GM23338 (cell line): ENCODE measurements around the gene KCNIP3. TPM values are rescaled to one million over a fixed set of nuclear protein-coding genes. Genes with fewer than 3 reads are reported as not detected.

Experiments used
- ATAC-seq: fragments of 200-7000 bp; cut with Tn5 transposase; 3 replicates; pipeline ENCODE4 v1.9.1; 2020
- DNase-seq: peaks from one replicate; pipeline ENCODE4 v3.0.0-alpha.2; 2015; ENCODE audit warnings: low spot score
- H2AFZ ChIP-seq: fragments of 200-600 bp; sonication (generic); 2 replicates; pipeline ENCODE4 v1.8.0; 2016; ENCODE audit warnings: antibody characterized with exemption, mild to moderate bottlenecking, moderate library complexity
- H3F3A ChIP-seq: fragments of 200-600 bp; sonication (generic); replicated peaks from 2 replicates; pipeline ENCODE4 v1.8.0; 2017; ENCODE audit warnings: antibody characterized with exemption, mixed run types, low read depth
- H3K27ac ChIP-seq: fragments of 200-600 bp; sonication (generic); 2 replicates; pipeline ENCODE4 v1.6.1; 2016; ENCODE audit warnings: low read depth
- H3K27me3 ChIP-seq: fragments of 200-600 bp; sonication (generic); 2 replicates; pipeline ENCODE4 v1.8.0; 2016; ENCODE audit warnings: mild to moderate bottlenecking, mixed run types, moderate library complexity; ENCODE audit not compliant: insufficient read depth
- H3K36me3 ChIP-seq: fragments of 200-600 bp; sonication (generic); 2 replicates; pipeline ENCODE4 v1.8.0; 2016; ENCODE audit warnings: mild to moderate bottlenecking; ENCODE audit not compliant: insufficient read depth
- H3K4me1 ChIP-seq: fragments of 200-600 bp; sonication (generic); 2 replicates; pipeline ENCODE4 v1.8.0; 2016; ENCODE audit warnings: mild to moderate bottlenecking, moderate library complexity; ENCODE audit not compliant: insufficient read depth
- H3K4me2 ChIP-seq: fragments of 200-600 bp; sonication (generic); 2 replicates; pipeline ENCODE4 v1.7.1; 2017; ENCODE audit warnings: mixed run types
- H3K4me3 ChIP-seq: fragments of 200-600 bp; sonication (generic); 2 replicates; pipeline ENCODE4 v1.6.1; 2016; ENCODE audit warnings: mixed run types
- H3K79me2 ChIP-seq: fragments of 200-600 bp; sonication (generic); replicated peaks from 2 replicates; pipeline ENCODE4 v1.8.0; 2017; ENCODE audit warnings: mild to moderate bottlenecking; ENCODE audit not compliant: insufficient read depth
- H3K9me2 ChIP-seq: fragments of 200-600 bp; sonication (generic); 2 replicates; pipeline ENCODE4 v1.8.0; 2017; ENCODE audit not compliant: insufficient read depth
- H4K20me1 ChIP-seq: fragments of 200-600 bp; sonication (generic); replicated peaks from 2 replicates; pipeline ENCODE4 v1.8.0; 2017; ENCODE audit warnings: mild to moderate bottlenecking; ENCODE audit not compliant: insufficient read depth
- H3K27ac Mint-ChIP-seq: 2 replicates; pipeline ENCODE4 v1.8.0; 2020; ENCODE audit warnings: inconsistent platforms, mild to moderate bottlenecking, moderate library complexity, mixed read lengths
- H3K27me3 Mint-ChIP-seq: 3 replicates; pipeline ENCODE4 v1.8.0; 2022; ENCODE audit warnings: low read depth, mild to moderate bottlenecking, moderate library complexity, mixed read lengths, inconsistent platforms; ENCODE audit not compliant: insufficient read depth, poor library complexity
- H3K36me3 Mint-ChIP-seq: 3 replicates; pipeline ENCODE4 v1.8.0; 2021; ENCODE audit warnings: low read depth, mild to moderate bottlenecking, inconsistent platforms, moderate library complexity, mixed read lengths
- H3K4me1 Mint-ChIP-seq: 3 replicates; pipeline ENCODE4 v1.8.0; 2020; ENCODE audit warnings: mild to moderate bottlenecking, inconsistent platforms, mixed read lengths
- H3K4me3 Mint-ChIP-seq: 3 replicates; pipeline ENCODE4 v1.8.0; 2021; ENCODE audit warnings: moderate library complexity, mild to moderate bottlenecking, inconsistent platforms, mixed read lengths
- H3K9me3 Mint-ChIP-seq: 3 replicates; pipeline ENCODE4 v1.8.0; 2020; ENCODE audit warnings: moderate library complexity, mild to moderate bottlenecking, inconsistent platforms, mixed read lengths
- CREB1 ChIP-seq: fragments of 250-450 bp; sonication (Bioruptor Pico); IDR thresholded peaks from 2 replicates; pipeline ENCODE4 v1.5.0; 2020; ENCODE audit warnings: low read depth, mild to moderate bottlenecking, moderate library complexity
- EZH2 ChIP-seq: fragments of 200-600 bp; sonication (generic); IDR thresholded peaks from one replicate; pipeline ENCODE4 v1.8.0; 2017; ENCODE audit warnings: antibody characterized with exemption, mild to moderate bottlenecking, low read depth; ENCODE audit not compliant: unreplicated experiment
- EZH2phosphoT487 ChIP-seq: fragments of 200-600 bp; sonication (generic); IDR thresholded peaks from one replicate; pipeline ENCODE4 v1.8.1; 2018; ENCODE audit warnings: antibody characterized with exemption; ENCODE audit not compliant: unreplicated experiment
- JUNB ChIP-seq: IDR thresholded peaks from one replicate; pipeline ENCODE4 v1.6.1; 2016; ENCODE audit warnings: antibody characterized with exemption; ENCODE audit not compliant: unreplicated experiment
- NANOG ChIP-seq: IDR thresholded peaks from 2 replicates; pipeline ENCODE4 v1.6.1; 2016; ENCODE audit warnings: antibody characterized with exemption, borderline replicate concordance
- POLR2AphosphoS5 ChIP-seq: IDR thresholded peaks from 2 replicates; pipeline ENCODE4 v1.6.1; 2016; ENCODE audit warnings: antibody characterized with exemption, low read depth
- STAT1 ChIP-seq: IDR thresholded peaks from one replicate; pipeline ENCODE4 v1.6.1; 2016; ENCODE audit warnings: antibody characterized with exemption; ENCODE audit not compliant: unreplicated experiment
- ZNF114 ChIP-seq: fragments of 250-450 bp; sonication (Bioruptor Pico); IDR thresholded peaks from 2 replicates; pipeline ENCODE4 v1.5.0; 2020; ENCODE audit warnings: mild to moderate bottlenecking, moderate library complexity
- ZNF331 ChIP-seq: fragments of 250-450 bp; sonication (Bioruptor Pico); IDR thresholded peaks from 2 replicates; pipeline ENCODE4 v1.5.0; 2020; ENCODE audit warnings: low read depth, mild to moderate bottlenecking, moderate library complexity
- polyA plus RNA-seq: library from polyadenylated mRNA; unstranded; fragments of >200 nt; fragmentation: Nextera tagmentation; extraction: Ambion mirVana; gene quantifications from 2 replicates; pipeline ENCODE4 v1.2.1, GENCODE V29; 2016
- total RNA-seq: library from RNA; depleted of rRNA; stranded (reverse); fragments of >200 nt; shearing (Covaris generic); gene quantifications from 2 replicates; pipeline ENCODE4 v1.2.3, GENCODE V29; 2014
- TF ChIP-seq, protein P1 (sequence below), 2 experiments: fragments of 200-600 bp in 1 of 2; sonication (generic) in 1 of 2; conservative IDR thresholded peaks; 2 replicates each; pipeline versions ENCODE4 v1.5.1 to v1.6.1; 2016 to 2017; ENCODE audit warnings: antibody characterized with exemption in 2 of 2, low read depth in 2 of 2, mild to moderate bottlenecking in 2 of 2, moderate library complexity in 1 of 2
- TF ChIP-seq, protein P2 (sequence below): fragments of 250-450 bp; sonication (Bioruptor Pico); IDR thresholded peaks from 2 replicates; pipeline ENCODE4 v1.5.0; 2020; ENCODE audit warnings: mild to moderate bottlenecking, moderate library complexity
- TF ChIP-seq, protein P3 (sequence below): IDR thresholded peaks from one replicate; pipeline ENCODE4 v1.6.1; 2018; ENCODE audit warnings: antibody characterized with exemption; ENCODE audit not compliant: unreplicated experiment
- TF ChIP-seq, protein P4 (sequence below): IDR thresholded peaks from 2 replicates; pipeline ENCODE4 v1.6.1; 2016; ENCODE audit warnings: antibody characterized with exemption

KCNIP3 gene
- total and polyA plus RNA-seq, 2 experiments from 2014 or later = 0.32 to 0.83 TPM

DNA sequence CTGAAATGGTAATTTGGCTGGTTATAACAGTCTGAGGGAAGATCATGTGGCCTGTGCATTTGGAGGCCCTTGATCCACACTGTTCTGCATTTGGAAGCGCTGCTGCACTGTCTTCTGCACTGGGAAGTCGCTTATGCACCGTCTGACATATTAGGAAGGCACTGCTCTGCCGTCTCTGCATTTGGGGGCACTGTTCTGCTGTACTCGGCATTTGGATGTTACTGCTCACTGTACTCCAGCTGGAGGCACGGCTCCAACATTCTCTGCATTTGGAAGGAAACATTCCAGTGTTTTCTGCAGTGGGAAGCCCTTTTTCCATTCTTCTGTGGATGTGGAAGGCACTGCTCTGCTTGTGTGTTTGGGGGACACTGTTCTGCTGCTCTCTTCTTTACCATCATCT, 32.5 kb upstream of the KCNIP3 start:
- no peaks in the 10 kb centered on the region for H3K4me1 ChIP-seq
- Mint-ChIP-seq H3K36me3 (peaks cover 3% of the 10 kb centered on the region; the same call in 2 of the 3 replicates), H3K4me1 (peaks cover 7% of the 10 kb centered on the region; the same call in 2 of the 3 replicates), H3K27ac (no peak overlapping the region), H3K4me3 (no peak overlapping the region), H3K27me3 (peaks cover 18% of the 10 kb centered on the region), H3K9me3 (peaks cover 5% of the 10 kb centered on the region; the same call in 2 of the 3 replicates)
- H3K27ac ChIP-seq = no peak overlapping the region
- no peaks in the 10 kb centered on the region; the same call in 1 of the 2 replicates for H3K9me2 ChIP-seq
- H3F3A ChIP-seq = no peaks in the 10 kb centered on the region
- no peak overlapping the region for H2AFZ ChIP-seq
- H3K4me3 ChIP-seq = no peak overlapping the region
- H3K36me3 ChIP-seq = no peaks in the 10 kb centered on the region
- H4K20me1 ChIP-seq = no peaks in the 10 kb centered on the region
- H3K4me2 ChIP-seq = no peak overlapping the region
- DNase-seq (no peak), ATAC-seq (no peak)
- no peaks in the 10 kb centered on the region for H3K27me3 ChIP-seq
- no peak for TF ChIP-seq EZH2
- no peak for TF ChIP-seq CREB1 (CRISPR knock-in tag)
- TF ChIP-seq, protein P1, sequence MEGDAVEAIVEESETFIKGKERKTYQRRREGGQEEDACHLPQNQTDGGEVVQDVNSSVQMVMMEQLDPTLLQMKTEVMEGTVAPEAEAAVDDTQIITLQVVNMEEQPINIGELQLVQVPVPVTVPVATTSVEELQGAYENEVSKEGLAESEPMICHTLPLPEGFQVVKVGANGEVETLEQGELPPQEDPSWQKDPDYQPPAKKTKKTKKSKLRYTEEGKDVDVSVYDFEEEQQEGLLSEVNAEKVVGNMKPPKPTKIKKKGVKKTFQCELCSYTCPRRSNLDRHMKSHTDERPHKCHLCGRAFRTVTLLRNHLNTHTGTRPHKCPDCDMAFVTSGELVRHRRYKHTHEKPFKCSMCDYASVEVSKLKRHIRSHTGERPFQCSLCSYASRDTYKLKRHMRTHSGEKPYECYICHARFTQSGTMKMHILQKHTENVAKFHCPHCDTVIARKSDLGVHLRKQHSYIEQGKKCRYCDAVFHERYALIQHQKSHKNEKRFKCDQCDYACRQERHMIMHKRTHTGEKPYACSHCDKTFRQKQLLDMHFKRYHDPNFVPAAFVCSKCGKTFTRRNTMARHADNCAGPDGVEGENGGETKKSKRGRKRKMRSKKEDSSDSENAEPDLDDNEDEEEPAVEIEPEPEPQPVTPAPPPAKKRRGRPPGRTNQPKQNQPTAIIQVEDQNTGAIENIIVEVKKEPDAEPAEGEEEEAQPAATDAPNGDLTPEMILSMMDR (conservative IDR thresholded peaks at IDR 0.05; ENCODE audit: low read depth in 2 of 2) = no peak
- TF ChIP-seq POLR2AphosphoS5 = no peak
- TF ChIP-seq, protein P2, sequence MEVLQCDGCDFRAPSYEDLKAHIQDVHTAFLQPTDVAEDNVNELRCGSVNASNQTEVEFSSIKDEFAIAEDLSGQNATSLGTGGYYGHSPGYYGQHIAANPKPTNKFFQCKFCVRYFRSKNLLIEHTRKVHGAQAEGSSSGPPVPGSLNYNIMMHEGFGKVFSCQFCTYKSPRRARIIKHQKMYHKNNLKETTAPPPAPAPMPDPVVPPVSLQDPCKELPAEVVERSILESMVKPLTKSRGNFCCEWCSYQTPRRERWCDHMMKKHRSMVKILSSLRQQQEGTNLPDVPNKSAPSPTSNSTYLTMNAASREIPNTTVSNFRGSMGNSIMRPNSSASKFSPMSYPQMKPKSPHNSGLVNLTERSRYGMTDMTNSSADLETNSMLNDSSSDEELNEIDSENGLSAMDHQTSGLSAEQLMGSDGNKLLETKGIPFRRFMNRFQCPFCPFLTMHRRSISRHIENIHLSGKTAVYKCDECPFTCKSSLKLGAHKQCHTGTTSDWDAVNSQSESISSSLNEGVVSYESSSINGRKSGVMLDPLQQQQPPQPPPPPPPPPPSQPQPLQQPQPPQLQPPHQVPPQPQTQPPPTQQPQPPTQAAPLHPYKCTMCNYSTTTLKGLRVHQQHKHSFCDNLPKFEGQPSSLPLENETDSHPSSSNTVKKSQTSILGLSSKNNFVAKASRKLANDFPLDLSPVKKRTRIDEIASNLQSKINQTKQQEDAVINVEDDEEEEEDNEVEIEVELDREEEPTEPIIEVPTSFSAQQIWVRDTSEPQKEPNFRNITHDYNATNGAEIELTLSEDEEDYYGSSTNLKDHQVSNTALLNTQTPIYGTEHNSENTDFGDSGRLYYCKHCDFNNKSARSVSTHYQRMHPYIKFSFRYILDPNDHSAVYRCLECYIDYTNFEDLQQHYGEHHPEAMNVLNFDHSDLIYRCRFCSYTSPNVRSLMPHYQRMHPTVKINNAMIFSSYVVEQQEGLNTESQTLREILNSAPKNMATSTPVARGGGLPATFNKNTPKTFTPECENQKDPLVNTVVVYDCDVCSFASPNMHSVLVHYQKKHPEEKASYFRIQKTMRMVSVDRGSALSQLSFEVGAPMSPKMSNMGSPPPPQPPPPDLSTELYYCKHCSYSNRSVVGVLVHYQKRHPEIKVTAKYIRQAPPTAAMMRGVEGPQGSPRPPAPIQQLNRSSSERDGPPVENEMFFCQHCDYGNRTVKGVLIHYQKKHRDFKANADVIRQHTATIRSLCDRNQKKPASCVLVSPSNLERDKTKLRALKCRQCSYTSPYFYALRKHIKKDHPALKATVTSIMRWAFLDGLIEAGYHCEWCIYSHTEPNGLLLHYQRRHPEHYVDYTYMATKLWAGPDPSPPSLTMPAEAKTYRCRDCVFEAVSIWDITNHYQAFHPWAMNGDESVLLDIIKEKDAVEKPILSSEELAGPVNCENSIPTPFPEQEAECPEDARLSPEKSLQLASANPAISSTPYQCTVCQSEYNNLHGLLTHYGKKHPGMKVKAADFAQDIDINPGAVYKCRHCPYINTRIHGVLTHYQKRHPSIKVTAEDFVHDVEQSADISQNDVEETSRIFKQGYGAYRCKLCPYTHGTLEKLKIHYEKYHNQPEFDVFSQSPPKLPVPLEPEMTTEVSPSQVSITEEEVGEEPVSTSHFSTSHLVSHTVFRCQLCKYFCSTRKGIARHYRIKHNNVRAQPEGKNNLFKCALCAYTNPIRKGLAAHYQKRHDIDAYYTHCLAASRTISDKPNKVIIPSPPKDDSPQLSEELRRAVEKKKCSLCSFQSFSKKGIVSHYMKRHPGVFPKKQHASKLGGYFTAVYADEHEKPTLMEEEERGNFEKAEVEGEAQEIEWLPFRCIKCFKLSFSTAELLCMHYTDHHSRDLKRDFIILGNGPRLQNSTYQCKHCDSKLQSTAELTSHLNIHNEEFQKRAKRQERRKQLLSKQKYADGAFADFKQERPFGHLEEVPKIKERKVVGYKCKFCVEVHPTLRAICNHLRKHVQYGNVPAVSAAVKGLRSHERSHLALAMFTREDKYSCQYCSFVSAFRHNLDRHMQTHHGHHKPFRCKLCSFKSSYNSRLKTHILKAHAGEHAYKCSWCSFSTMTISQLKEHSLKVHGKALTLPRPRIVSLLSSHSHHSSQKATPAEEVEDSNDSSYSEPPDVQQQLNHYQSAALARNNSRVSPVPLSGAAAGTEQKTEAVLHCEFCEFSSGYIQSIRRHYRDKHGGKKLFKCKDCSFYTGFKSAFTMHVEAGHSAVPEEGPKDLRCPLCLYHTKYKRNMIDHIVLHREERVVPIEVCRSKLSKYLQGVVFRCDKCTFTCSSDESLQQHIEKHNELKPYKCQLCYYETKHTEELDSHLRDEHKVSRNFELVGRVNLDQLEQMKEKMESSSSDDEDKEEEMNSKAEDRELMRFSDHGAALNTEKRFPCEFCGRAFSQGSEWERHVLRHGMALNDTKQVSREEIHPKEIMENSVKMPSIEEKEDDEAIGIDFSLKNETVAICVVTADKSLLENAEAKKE (CRISPR knock-in tag) = no peak
- TF ChIP-seq ZNF331 (CRISPR knock-in tag) = no peak
- TF ChIP-seq JUNB = no peak
- TF ChIP-seq, protein P3, sequence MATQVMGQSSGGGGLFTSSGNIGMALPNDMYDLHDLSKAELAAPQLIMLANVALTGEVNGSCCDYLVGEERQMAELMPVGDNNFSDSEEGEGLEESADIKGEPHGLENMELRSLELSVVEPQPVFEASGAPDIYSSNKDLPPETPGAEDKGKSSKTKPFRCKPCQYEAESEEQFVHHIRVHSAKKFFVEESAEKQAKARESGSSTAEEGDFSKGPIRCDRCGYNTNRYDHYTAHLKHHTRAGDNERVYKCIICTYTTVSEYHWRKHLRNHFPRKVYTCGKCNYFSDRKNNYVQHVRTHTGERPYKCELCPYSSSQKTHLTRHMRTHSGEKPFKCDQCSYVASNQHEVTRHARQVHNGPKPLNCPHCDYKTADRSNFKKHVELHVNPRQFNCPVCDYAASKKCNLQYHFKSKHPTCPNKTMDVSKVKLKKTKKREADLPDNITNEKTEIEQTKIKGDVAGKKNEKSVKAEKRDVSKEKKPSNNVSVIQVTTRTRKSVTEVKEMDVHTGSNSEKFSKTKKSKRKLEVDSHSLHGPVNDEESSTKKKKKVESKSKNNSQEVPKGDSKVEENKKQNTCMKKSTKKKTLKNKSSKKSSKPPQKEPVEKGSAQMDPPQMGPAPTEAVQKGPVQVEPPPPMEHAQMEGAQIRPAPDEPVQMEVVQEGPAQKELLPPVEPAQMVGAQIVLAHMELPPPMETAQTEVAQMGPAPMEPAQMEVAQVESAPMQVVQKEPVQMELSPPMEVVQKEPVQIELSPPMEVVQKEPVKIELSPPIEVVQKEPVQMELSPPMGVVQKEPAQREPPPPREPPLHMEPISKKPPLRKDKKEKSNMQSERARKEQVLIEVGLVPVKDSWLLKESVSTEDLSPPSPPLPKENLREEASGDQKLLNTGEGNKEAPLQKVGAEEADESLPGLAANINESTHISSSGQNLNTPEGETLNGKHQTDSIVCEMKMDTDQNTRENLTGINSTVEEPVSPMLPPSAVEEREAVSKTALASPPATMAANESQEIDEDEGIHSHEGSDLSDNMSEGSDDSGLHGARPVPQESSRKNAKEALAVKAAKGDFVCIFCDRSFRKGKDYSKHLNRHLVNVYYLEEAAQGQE = no peak
- TF ChIP-seq NANOG = no peak
- TF ChIP-seq STAT1 = no peak
- no peak for TF ChIP-seq ZNF114 (CRISPR knock-in tag)
- TF ChIP-seq, protein P4, sequence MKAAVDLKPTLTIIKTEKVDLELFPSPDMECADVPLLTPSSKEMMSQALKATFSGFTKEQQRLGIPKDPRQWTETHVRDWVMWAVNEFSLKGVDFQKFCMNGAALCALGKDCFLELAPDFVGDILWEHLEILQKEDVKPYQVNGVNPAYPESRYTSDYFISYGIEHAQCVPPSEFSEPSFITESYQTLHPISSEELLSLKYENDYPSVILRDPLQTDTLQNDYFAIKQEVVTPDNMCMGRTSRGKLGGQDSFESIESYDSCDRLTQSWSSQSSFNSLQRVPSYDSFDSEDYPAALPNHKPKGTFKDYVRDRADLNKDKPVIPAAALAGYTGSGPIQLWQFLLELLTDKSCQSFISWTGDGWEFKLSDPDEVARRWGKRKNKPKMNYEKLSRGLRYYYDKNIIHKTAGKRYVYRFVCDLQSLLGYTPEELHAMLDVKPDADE = no peak
- no peak for TF ChIP-seq EZH2phosphoT487
- H3K79me2 ChIP-seq = no peaks in the 10 kb centered on the region
